Sigmoid colon (tissue), 7 donors: Measurements from ENCODE around the gene TSR3. TPM values are rescaled to one million over a fixed set of nuclear protein-coding genes. Genes with fewer than 3 reads are reported as not detected.
A peak's percentile ranks its signal among the peaks of the same experiment; 100 is the strongest.

Experiments used
- DNase-seq: peaks from one replicate; pipeline ENCODE4 v3.0.0-alpha.2; 2019
- H3K27ac ChIP-seq, 4 donors: fragments of 200-600 bp; sonication (generic); one replicate each; pipeline ENCODE4 v1.5.1; 2016 to 2019; ENCODE audit warnings: mild to moderate bottlenecking in 1 of 4
- H3K27me3 ChIP-seq, 3 donors: fragments of 200-600 bp; sonication (generic); one replicate each; pipeline ENCODE4 v1.5.1; 2019; ENCODE audit warnings: mild to moderate bottlenecking in 1 of 3
- H3K36me3 ChIP-seq, 4 donors: fragments of 200-600 bp; sonication (generic); one replicate each; pipeline ENCODE4 v1.5.1; 2016 to 2019
- H3K4me1 ChIP-seq, 4 donors: fragments of 200-600 bp; sonication (generic); one replicate each; pipeline ENCODE4 v1.5.1; 2017 to 2019
- H3K4me3 ChIP-seq, 4 donors: fragments of 200-600 bp; sonication (generic); one replicate each; pipeline ENCODE4 v1.5.1; 2017 to 2019; ENCODE audit warnings: mild to moderate bottlenecking in 2 of 4, moderate library complexity in 1 of 4
- H3K9me3 ChIP-seq, 4 donors: fragments of 200-600 bp in 3 of 4; sonication (generic) in 3 of 4; one replicate each; pipeline versions ENCODE4 v1.5.1 to v1.6.1; 2013 to 2019
- CTCF ChIP-seq, 4 experiments: fragments of 450-650 bp in 3 of 4; fragments of 200-600 bp in 1 of 4; IDR thresholded peaks; one replicate each; pipeline ENCODE4 v1.5.1; 2016 to 2019; ENCODE audit warnings: antibody characterized with exemption in 4 of 4, mild to moderate bottlenecking in 3 of 4, moderate library complexity in 2 of 4
- EP300 ChIP-seq, 4 donors: sonication (generic); formaldehyde crosslinking; IDR thresholded peaks; one replicate each; pipeline ENCODE4 v1.6.1; 2017; ENCODE audit warnings: antibody characterized with exemption in 4 of 4
- POLR2A ChIP-seq, 2 donors: fragments of 450-650 bp; IDR thresholded peaks; one replicate each; pipeline ENCODE4 v1.6.1; 2016; ENCODE audit warnings: antibody characterized with exemption in 2 of 2, mild to moderate bottlenecking in 2 of 2, moderate library complexity in 2 of 2
- POLR2AphosphoS5 ChIP-seq, 4 donors: sonication (generic); formaldehyde crosslinking; IDR thresholded peaks; one replicate each; pipeline ENCODE4 v1.6.1; 2017; ENCODE audit warnings: antibody characterized with exemption in 4 of 4
- WGBS, 2 donors: extraction: QIAGEN DNeasy Blood & Tissue Kit; methylation state at CpG; one replicate each; pipeline ENCODE4 v1.1.7; 2013; 5-methylcytosine and 5-hydroxymethylcytosine counted together
- intact Hi-C: fragments of 100-400 bp; cut with DNase I; formaldehyde crosslinking; loops from one replicate; pipeline ENCODE4 v1.15.1; 2023
- polyA plus RNA-seq, 3 donors: library from polyadenylated mRNA; stranded (reverse); fragments of 200-250 nt; gene quantifications; one replicate each; pipeline ENCODE4 v1.2.3, GENCODE V29; 2013
- total RNA-seq, 4 donors: library from RNA; depleted of rRNA; stranded (reverse); fragments of >200 nt; gene quantifications; one replicate each; pipeline ENCODE4 v1.1.0, GENCODE V29; 2016
- donor health status: healthy with polysubstance abuse.
- donor health status: Bipolar disorder and iron deficiency.
- donor health status: healthy.

Gene TSR3
- total and polyA plus RNA-seq, 7 donors: 59.0 to 107 (median 83.4) TPM

- no peaks in the 10 kb centered on the region for H3K9me3 ChIP-seq
- H3K27me3 ChIP-seq: no peaks in the 10 kb centered on the region
- peaks cover 19 to 83% (median 40%) of the 10 kb centered on the region in 4 donors for H3K36me3 ChIP-seq
- DNase-seq: no peak
- no peak overlapping the region for H3K4me3 ChIP-seq
- no peaks in the 10 kb centered on the region for H3K4me1 ChIP-seq
- 91 to 92% methylated on average over 24 of the region's 24 CpGs for WGBS, 2 donors
- H3K27ac ChIP-seq: no peak overlapping the region
- intact Hi-C loops: no loop called here
- TF ChIP-seq CTCF (IDR thresholded peaks at IDR 0.05) (no peak), POLR2AphosphoS5 (IDR thresholded peaks at IDR 0.05) (no peak), POLR2A (IDR thresholded peaks at IDR 0.05) (no peak), EP300 (IDR thresholded peaks at IDR 0.05) (no peak)
Observed at GRCh38 chr16:1366712-1367299, 15.1 kb upstream of the TSR3 start.

DNA sequence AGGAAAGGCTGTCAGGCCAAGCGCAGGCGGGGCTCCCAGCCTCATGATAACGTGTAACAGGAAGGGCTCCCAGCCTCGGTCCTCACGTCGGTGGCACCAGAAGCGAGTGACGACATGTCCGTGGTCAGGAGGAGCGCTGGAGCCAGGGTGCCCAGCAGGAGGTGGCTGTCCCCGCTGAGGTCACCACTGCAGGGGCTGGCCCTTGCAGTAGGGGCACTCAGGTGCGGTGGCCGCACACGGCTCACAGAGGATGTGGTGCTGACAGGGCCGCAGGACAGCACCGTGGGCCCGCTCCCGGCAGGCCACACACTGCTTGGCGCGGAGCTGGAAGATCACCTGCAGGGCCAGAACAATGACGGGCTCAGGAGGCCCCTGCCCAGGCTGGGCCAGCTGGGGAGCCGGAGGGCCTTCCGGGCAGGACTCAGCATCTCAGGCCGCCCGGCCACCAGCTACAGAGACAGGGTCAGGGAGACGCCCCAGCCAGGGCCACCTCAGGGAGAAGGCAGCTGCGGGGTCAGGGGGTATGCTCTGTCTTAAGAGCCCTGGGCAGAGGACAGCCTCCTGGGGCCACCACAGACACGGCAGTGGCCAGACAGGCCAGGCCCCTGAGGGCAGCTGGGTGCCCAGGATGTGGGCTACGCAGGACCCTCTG is 14.5 kb upstream of the TSR3 start:
- TF ChIP-seq CTCF (IDR thresholded peaks at IDR 0.05): no peak
- no peak for TF ChIP-seq POLR2AphosphoS5 (IDR thresholded peaks at IDR 0.05)
- no peak for TF ChIP-seq POLR2A (IDR thresholded peaks at IDR 0.05)
- no peak for TF ChIP-seq EP300 (IDR thresholded peaks at IDR 0.05)
- Histone ChIP-seq H3K27ac (no peak overlapping the region), H3K4me1 (no peaks in the 10 kb centered on the region), H3K27me3 (no peaks in the 10 kb centered on the region), H3K36me3 (peaks cover 16 to 83% (median 39%) of the 10 kb centered on the region in 4 donors), H3K9me3 (no peaks in the 10 kb centered on the region), H3K4me3 (no peak overlapping the region)
- DNase-seq: no peak
- intact Hi-C loops: no loop called here
- 92 to 93% methylated on average over 29 of the region's 29 CpGs for WGBS, 2 donors

GRCh38 chr16:1364510-1364909 is 12.8 kb upstream of the TSR3 start:
- Histone ChIP-seq H3K27me3 (no peaks in the 10 kb centered on the region), H3K36me3 (peaks cover 15 to 89% (median 40%) of the 10 kb centered on the region in 4 donors), H3K4me1 (no peaks in the 10 kb centered on the region), H3K9me3 (no peaks in the 10 kb centered on the region), H3K27ac (no peak overlapping the region), H3K4me3 (no peak overlapping the region)
- no peak for TF ChIP-seq POLR2A (IDR thresholded peaks at IDR 0.05)
- 89 to 90% methylated on average over 22 of the region's 22 CpGs for WGBS, 2 donors
- no peak for DNase-seq
- intact Hi-C loops: no loop called here

- Histone ChIP-seq H3K27me3 (no peaks in the 10 kb centered on the region), H3K9me3 (no peaks in the 10 kb centered on the region), H3K4me3 (no peak overlapping the region), H3K36me3 (peaks cover 15 to 93% (median 40%) of the 10 kb centered on the region in 4 donors), H3K4me1 (no peaks in the 10 kb centered on the region), H3K27ac (peak overlapping the region in 1 of 4 donors; percentile 12)
- TF ChIP-seq CTCF (IDR thresholded peaks at IDR 0.05) (peak in 3 of 4 experiments; percentile 55 to 67 (median 56)), POLR2AphosphoS5 (IDR thresholded peaks at IDR 0.05) (no peak)
- 31 to 46% methylated on average over 18 of the region's 18 CpGs for WGBS, 2 donors
- intact Hi-C loops: no loop called here
- DNase-seq: no peak
Observed at GRCh38 chr16:1363501-1364041, 11.9 kb upstream of the TSR3 start.

DNA sequence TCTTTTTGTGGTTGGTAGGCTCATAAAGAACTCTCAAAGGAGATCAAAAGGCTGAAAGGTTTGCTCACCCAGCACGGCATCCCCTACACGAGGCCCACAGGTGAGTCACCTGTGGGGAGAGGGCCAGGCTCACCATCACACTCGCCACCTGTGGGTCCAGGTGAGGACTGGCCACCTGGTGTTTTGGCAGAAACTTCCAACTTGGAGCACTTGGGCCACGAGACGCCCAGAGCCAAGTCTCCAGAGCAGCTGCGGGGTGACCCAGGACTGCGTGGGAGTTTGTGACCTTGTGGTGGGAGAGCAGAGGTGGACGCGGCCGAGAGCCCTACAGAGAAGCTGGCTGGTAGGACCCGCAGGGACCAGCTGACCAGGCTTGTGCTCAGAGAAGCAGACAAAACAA is 11.1 kb upstream of the TSR3 start:
- Histone ChIP-seq H3K4me3 (no peak overlapping the region), H3K4me1 (no peaks in the 10 kb centered on the region), H3K27ac (no peak overlapping the region), H3K27me3 (no peaks in the 10 kb centered on the region), H3K36me3 (peaks cover 13 to 98% (median 38%) of the 10 kb centered on the region in 4 donors), H3K9me3 (no peaks in the 10 kb centered on the region)
- TF ChIP-seq EP300 (IDR thresholded peaks at IDR 0.05): no peak
- no peak for TF ChIP-seq POLR2AphosphoS5 (IDR thresholded peaks at IDR 0.05)
- TF ChIP-seq CTCF (IDR thresholded peaks at IDR 0.05): no peak
- no peak for TF ChIP-seq POLR2A (IDR thresholded peaks at IDR 0.05)
- intact Hi-C loops: no loop called here
- DNase-seq: no peak
- WGBS, 2 donors: 86 to 87% methylated on average over 11 of the region's 11 CpGs
